ENCODE data around the gene LRRN3.

The LRRN3 gene

DNA sequence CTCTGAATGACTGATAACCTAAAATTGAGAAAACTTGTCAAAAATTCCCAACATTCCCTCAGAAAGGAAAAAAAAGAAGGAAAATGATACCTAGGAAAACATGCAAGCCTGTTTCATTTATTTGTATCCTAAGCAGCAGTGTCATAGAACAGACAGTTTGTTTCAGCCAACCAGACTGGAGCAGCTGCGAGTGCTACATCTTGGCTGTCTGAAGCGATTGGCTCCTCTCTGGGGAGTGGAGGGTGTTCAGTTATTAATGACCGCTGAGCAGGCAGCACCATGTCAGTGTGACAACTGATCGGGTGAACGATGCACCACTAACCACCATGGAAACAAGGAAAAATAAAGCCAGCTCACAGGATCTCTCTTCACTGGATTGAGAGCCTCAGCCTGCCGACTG, at the start of gene LRRN3:
TSS of gene LRRN3 (plus strand) at position 282 of the 400 bp plus-strand sequence. CDS start 31,646 bp downstream, outside the sequence.
- peak within 1 kb of the TSS; percentile 23 to 46 for H3K4me3 ChIP-seq (replicated peaks in 1 of 2; ENCODE audit: low read depth in 2 of 2, low read length in 2 of 2)
- TF ChIP-seq CTCF (IDR thresholded peaks at IDR 0.05; ENCODE audit: low read depth, low read length) = no peak
- DNase-seq (ENCODE audit: low read depth in 2 of 2) = peak; percentile 60 to 61

DNA sequence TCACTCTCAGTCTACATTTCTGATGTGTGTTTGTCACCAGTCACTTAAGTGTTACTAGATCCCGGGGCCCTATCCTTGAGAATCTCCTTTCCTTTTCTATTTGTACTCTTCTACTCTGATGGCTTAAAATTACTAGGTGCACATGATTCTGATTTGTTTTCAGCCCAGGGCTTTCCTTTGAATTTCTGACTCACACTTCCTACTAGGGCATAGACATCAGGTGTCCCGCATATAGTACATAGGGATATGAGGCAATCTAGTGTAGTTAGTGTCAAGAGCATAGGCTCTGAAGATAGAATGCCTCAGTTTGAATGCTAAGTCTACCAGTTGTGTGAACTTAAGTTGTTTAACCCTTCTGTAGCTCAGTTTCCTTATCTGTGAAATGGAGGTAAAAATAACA, 49.4 kb upstream of the LRRN3 start:
- no peak overlapping the region for H3K4me3 ChIP-seq (replicated peaks in 1 of 2; ENCODE audit: low read depth in 2 of 2, low read length in 2 of 2)
- DNase-seq (ENCODE audit: low read depth in 2 of 2) = peak in 1 of 2 donors; percentile 11
- no peak for TF ChIP-seq CTCF (IDR thresholded peaks at IDR 0.05; ENCODE audit: low read depth, low read length)

DNA sequence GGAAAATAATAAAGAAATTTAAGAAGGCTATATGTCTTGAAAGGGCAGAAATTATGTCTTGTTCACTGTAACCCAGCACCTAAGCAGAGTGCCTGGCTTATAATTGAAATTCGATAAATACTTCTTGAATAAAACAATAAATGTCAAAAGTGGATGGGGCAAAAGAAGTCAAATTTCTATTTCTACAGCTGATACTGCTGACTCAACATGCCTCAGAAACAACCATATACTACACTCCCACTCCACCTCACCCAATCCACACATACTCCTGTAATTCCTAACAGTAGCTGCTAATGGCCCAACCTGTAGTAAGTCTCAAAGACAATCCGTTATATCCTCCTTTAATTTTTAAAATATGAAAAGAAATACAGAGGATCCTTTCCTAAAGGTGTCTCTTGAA, 48.1 kb upstream of the LRRN3 start:
- DNase-seq (ENCODE audit: low read depth in 2 of 2) = no peak
- no peak overlapping the region for H3K4me3 ChIP-seq (replicated peaks in 1 of 2; ENCODE audit: low read depth in 2 of 2, low read length in 2 of 2)
- TF ChIP-seq CTCF (IDR thresholded peaks at IDR 0.05; ENCODE audit: low read depth, low read length) = no peak

DNA sequence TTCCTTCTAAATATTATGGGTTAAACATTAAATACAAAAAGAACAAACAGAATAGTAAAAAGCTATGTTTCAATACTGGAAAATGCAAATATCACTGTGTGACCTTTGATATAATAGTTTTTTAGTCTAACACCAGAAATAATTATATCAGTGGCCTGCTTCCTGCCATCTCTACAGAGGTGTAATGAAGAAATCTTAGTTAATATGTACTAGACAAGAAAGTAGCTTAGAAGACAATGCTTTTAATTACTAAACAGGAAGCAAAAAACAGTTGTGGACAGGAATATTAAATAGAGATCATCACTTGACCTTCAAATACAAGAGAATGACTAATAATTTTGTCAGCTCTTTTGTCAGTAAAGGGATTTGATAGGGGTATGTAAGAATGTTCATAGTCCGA, 47.4 kb upstream of the LRRN3 start:
- no peak for DNase-seq (ENCODE audit: low read depth in 2 of 2)
- no peak for TF ChIP-seq CTCF (IDR thresholded peaks at IDR 0.05; ENCODE audit: low read depth, low read length)

DNA sequence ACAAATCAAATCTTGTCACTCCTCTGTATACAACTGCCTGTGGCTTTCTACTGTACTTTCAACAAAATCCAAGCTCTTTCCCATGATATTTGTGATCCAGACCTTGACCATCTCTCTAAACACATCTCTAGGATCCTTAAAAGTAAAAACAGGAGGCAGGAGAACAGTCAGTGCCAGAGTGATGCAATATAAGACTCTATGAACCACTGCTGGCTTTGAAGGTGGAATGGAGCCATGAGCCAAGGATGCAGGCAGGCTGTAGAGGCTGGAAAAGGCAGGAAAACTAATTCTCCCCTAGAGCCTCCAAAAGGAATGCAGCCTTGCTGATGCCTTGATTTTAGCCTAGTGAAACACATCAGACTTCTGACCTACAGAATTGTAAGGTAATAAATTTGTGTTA, 45.5 kb upstream of the LRRN3 start:
- peak; percentile 6 to 20 for DNase-seq (ENCODE audit: low read depth in 2 of 2)
- H3K4me3 ChIP-seq (replicated peaks in 1 of 2; ENCODE audit: low read depth in 2 of 2, low read length in 2 of 2) = no peak overlapping the region
- no peak for TF ChIP-seq CTCF (IDR thresholded peaks at IDR 0.05; ENCODE audit: low read depth, low read length)

More for the DNA sequence above, 47.4 kb upstream of the LRRN3 start:
- no peak overlapping the region for H3K4me3 ChIP-seq (replicated peaks in 1 of 2; ENCODE audit: low read depth in 2 of 2, low read length in 2 of 2)

GRCh38 chr7:111047595-111047994, 43.3 kb upstream of the LRRN3 start:
- DNase-seq (ENCODE audit: low read depth in 2 of 2) = no peak
- H3K4me3 ChIP-seq (replicated peaks in 1 of 2; ENCODE audit: low read depth in 2 of 2, low read length in 2 of 2) = no peak overlapping the region
- TF ChIP-seq CTCF (IDR thresholded peaks at IDR 0.05; ENCODE audit: low read depth, low read length) = no peak

- H3K4me3 ChIP-seq (replicated peaks in 1 of 2; ENCODE audit: low read depth in 2 of 2, low read length in 2 of 2) = no peak overlapping the region
- TF ChIP-seq CTCF (IDR thresholded peaks at IDR 0.05; ENCODE audit: low read depth, low read length) = no peak
- DNase-seq (ENCODE audit: low read depth in 2 of 2) = no peak
These were observed 40.8 kb upstream of the LRRN3 start for GRCh38 chr7:111049971-111050680.
